ENCODE measurements around the gene STEAP1B. TPM values are rescaled to one million over a fixed set of nuclear protein-coding genes. Genes with fewer than 3 reads are reported as not detected.
A peak's percentile ranks its signal among the peaks of the same experiment; 100 is the strongest.

The STEAP1B gene
- total and polyA plus RNA-seq, 2 donors (not counting 3 experiments of a cell fraction or from before 2014, with no cell fraction given), result 32.2 to 46.1 TPM

- H3K27me3 ChIP-seq (ENCODE audit: control insufficient read depth in 2 of 2, insufficient read depth in 2 of 2, low read length in 2 of 2), result no peaks in the 10 kb centered on the region
- no TSS peak for BruUV-seq (replicated peaks)
- TF ChIP-seq GATA2 (IDR thresholded peaks at IDR 0.05; ENCODE audit: insufficient read depth, insufficient read length, low read depth, low read length), result no peak
- no peak for TF ChIP-seq MYC (IDR thresholded peaks at IDR 0.05; ENCODE audit: low read depth, low read length)
- no peak for TF ChIP-seq JUN (IDR thresholded peaks at IDR 0.05; ENCODE audit: borderline replicate concordance, insufficient read depth, insufficient read length, low read depth)
- TF ChIP-seq FOS (IDR thresholded peaks at IDR 0.05; ENCODE audit: borderline replicate concordance, insufficient read depth, low read length), result no peak
- no peak for TF ChIP-seq EZH2 (IDR thresholded peaks at IDR 0.05; ENCODE audit: borderline replicate concordance, low read depth, low read length, severe bottlenecking)
- TF ChIP-seq POLR2A (IDR thresholded peaks at IDR 0.05; ENCODE audit: low read depth, low read length), result no peak
- no peak for TF ChIP-seq POLR2AphosphoS5 (IDR thresholded peaks at IDR 0.05; ENCODE audit: insufficient read depth, low read depth, low read length)
- no peak for TF ChIP-seq MAX (IDR thresholded peaks at IDR 0.05; ENCODE audit: insufficient read depth, insufficient read length)
- no peak for TF ChIP-seq CTCF (IDR thresholded peaks at IDR 0.05; ENCODE audit: extremely low read depth in 1 of 2, insufficient read depth in 1 of 2, low read depth in 1 of 2, low read length in 2 of 2)
- POLR2A ChIA-PET, result interaction anchor here (0.8 to 1.1 kb wide), 2 partner anchors 24 to 315 kb away, joined by 3 to 5 read pairs; no protein-coding TSS in a partner anchor
- peaks cover 15% of the 10 kb centered on the region for H3K79me2 ChIP-seq (ENCODE audit: control insufficient read depth, insufficient read depth, low read length)
- H3K27ac ChIP-seq (ENCODE audit: insufficient read depth, low read depth, low read length), result peak overlapping the region; percentile 92
- no peak overlapping the region for H3K4me3 ChIP-seq (replicated peaks in 1 of 3; ENCODE audit: insufficient read depth in 1 of 3, low read depth in 1 of 3, low read length in 3 of 3)
- FAIRE-seq (no peak), DNase-seq (ENCODE audit: low read depth, low spot score) (no peak)
- H4K20me1 ChIP-seq (replicated peaks; ENCODE audit: control insufficient read depth, extremely low read depth, insufficient read depth, low read length), result no peaks in the 10 kb centered on the region
- CTCF ChIA-PET, result interaction anchor here (0.7 to 3.6 kb wide), 7 partner anchors 9 to 333 kb away, joined by 3 to 22 read pairs (median 6); no protein-coding TSS in a partner anchor
- H2AFZ ChIP-seq (ENCODE audit: low read depth, low read length), result no peak overlapping the region
- no peaks in the 10 kb centered on the region for H3K36me3 ChIP-seq (ENCODE audit: control insufficient read depth in 2 of 2, extremely low read depth in 1 of 2, insufficient read depth in 2 of 2, low read length in 2 of 2)
- H3K9ac ChIP-seq (replicated peaks; ENCODE audit: extremely low read depth, insufficient read depth, low read length), result peak overlapping the region; percentile 34
- no peaks in the 10 kb centered on the region for H3K9me3 ChIP-seq (replicated peaks; ENCODE audit: control insufficient read depth, insufficient read depth, low read length)
- no peaks in the 10 kb centered on the region for H3K9me1 ChIP-seq (replicated peaks; ENCODE audit: control insufficient read depth, extremely low read depth, insufficient read depth, low read length)
- intact Hi-C loops (cut with micrococcal nuclease) (loop anchor here (10.0 kb wide), 2 partner anchors 142 to 222 kb away; no protein-coding TSS in a partner anchor), dilution Hi-C loops (cut with MboI; ENCODE audit: extremely low pct_ligation_motif_present, low sequenced_read_pairs) (no loop called here)
- H3K4me2 ChIP-seq (ENCODE audit: insufficient read depth, low read length), result peak overlapping the region; percentile 58
- H3K4me1 ChIP-seq (ENCODE audit: control insufficient read depth, extremely low read depth, insufficient read depth, low read length), result peaks cover 50% of the 10 kb centered on the region
Observed at GRCh38 chr7:22442882-22443369, 57.1 kb downstream of the STEAP1B start.
